ENCODE data around the gene TRIM63.

Gene TRIM63

DNA sequence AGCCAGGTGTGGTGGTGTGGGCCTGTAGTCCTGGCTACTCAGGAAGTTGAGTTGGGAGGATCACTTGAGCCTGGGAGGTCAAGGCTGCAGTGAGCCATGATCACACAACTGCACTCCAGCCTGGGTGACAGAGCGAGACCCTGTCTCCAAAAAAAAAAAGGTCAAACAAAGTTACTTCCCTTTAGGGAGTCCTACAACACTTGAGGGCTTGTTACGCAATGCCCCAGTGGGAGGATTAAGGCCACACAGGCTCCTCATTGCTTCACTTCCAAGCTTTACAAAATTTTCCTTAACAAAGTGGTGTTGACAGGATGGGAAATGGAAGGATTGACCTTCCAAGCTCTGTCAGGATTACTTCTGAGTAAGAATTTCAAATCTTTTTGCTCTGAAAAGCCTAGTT lies 52.1 kb downstream of the TRIM63 start:
- no peak for ATAC-seq

DNA sequence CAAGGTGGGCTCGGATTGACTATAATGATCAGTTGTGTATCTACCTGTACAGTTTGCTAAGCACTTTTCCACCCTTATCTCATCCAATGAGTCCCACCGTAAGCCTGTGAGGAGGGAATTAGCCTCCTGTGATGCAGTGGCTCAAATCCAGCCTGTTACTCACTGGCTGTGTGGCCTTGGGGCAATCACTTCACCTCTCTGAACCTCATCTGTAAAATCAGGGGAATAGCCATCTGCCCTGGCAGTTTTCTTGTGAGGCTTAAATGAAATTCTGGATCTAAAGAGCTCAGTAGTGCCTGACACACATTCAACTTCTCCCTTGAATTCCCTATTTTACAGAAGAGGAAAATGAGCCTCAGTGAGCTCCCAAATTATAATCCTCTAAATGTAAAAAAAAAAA lies 53.3 kb downstream of the TRIM63 start:
- no peak for ATAC-seq

DNA sequence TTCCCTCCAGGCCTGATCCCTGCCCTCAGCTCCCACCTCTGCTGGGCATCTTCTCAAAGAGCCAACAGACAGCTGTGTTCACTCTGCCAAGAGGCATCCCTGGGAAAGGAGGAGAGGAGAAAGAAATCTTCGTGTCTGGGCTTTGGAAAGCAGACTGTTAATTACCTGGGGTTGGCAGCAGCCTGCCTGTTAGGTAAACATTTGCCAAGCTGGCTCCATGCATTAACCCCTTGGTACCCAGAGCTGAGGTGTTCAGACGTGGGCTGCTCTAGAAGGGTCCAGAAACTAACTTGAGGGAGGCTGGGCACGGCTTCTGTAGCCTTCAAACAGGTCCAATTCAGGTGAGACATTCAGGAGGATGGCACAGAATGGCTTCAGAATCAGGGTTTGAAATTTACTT lies 54.6 kb downstream of the TRIM63 start:
- ATAC-seq: no peak

DNA sequence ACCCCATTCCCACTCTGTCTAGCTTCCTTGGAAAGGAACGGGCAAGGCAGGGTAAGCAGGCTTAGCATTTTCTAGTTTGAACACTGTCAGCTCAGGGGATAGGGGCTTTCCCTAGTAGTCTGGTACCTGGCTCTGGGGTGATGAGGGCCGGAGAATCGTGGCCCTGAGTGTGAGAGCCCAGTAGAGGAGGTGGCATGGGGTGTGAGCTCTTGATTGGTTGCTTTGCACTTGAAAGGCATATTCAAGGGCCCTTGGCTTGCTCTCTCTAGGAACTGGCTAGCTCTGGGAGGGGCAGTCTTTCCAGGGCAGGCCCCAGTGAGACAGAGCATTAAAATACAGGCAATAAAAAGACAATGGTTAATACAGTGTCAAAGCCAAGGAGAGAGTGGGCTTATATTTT lies 56.6 kb downstream of the TRIM63 start:
- ATAC-seq: no peak

DNA sequence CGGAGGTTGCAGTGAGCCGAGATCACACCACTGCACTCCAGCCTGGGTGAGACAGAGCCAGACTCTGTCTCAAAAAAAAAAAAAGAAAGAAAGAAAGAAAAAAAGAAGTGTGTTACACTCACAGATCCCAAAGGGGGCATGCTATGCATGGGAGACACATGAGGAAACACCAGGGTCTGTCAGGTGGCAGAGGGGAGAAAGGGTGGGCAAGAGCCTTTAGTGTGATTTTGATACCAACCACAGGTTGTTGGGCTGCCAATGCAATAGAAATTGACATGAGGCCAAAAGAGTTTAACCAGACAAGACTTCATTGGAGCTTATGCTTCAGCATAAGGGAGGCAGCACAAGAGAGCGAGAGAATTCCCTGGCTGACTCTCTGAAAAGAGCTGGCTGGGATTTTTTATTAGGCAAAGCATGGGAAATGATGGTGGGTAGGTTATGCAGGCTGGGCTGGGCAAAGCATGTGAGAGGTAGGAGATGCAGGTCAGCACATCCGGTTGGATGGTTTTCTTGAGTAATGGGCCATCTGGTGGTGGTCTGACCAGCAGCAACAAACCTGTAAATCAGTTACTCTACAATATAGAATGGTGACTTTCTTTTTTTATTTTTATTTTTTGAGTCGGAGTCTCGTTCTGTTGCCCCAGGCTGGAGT lies 57.5 kb downstream of the TRIM63 start:
- ATAC-seq: no peak

DNA sequence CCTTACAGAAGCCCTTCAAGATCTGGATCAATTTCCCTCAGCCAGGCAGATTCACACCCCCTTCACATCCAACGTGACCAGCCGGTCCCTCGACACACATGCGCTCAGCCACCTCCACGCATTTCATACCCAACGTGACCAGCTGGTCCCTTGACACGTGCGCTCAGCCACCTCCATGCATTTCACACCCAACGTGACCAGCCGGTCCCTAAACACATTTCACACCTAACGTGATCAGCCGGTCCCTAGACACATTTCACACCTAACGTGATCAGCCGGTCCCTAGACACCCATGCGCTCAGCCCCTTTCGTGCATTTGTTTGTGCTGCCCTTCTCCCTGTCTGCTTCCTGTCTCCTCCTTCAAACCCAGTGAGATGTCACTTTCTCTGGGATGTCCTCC lies 60.7 kb downstream of the TRIM63 start:
- ATAC-seq: no peak

DNA sequence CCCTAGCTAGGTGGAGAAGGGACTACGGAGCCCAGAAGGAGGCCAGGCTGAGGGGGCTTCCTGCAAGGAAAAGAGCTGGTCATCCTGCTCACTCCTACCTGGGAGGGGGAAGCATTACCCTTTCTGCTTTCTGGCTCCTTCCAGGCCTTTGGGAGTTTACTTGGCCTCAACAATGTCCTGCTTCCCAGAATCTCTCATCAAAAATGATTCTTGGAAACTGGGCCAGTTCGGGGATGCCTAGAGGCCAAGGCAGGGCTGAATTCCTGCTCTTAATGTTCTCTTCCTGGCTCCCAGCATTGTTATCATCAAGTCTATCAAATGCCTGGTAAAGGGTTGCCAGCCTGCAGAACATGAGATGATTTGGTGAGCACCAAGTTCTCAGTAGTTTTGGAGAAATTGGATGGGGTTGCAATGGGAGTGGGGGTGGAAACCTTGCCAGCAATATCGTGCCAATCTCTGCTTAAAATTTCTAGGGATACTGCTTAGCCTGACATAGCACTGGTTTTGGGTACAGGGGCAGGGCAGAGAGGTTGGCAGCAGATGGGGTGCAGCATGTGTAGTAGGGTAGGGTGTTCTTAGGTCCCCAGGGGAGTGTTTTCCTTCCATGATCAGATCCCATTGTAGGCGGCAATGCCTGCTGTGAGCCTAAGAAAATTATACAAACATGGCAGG lies 61.9 kb downstream of the TRIM63 start:
- no peak for ATAC-seq

DNA sequence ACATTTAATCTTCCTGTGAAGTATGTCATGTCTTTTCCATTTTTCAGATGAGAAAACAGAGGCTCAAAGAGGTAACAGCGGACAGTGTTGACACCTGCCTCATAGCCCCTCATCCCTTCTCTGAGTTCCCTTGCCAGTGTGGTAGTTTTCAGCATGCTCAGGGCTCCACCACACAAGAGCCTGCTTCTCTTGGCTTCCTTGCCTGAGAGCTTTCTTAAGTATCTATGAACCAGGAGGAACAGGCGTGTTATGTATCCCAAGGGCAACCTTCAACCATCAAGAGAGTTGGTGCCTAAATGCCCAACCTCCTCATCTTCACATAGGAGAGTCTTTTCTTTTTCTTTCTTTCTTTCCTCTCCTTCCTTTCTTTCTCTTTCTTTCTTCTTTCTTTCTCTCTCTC lies 63.7 kb downstream of the TRIM63 start:
- no peak for ATAC-seq

DNA sequence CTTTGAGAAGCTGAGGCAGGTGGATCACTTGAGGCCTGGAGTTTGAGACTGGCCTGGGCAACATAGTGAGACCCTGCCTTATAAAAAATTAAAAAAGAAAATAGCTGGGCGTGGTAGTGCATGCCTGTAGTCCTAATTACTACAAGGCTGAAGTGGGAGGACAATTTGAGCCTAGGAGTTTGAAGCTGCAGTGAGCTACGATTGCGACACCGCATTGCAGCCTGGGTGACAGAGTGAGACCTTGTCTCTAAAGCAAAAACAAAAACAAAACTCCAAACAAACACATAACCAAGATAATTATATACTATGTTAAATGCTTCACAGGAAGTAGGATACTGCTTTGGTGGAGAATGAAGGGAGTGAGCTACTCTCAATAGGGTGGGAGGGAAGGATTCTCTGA lies 64.2 kb downstream of the TRIM63 start:
- no peak for ATAC-seq
